ENCODE results near the gene RNF146.

DNA sequence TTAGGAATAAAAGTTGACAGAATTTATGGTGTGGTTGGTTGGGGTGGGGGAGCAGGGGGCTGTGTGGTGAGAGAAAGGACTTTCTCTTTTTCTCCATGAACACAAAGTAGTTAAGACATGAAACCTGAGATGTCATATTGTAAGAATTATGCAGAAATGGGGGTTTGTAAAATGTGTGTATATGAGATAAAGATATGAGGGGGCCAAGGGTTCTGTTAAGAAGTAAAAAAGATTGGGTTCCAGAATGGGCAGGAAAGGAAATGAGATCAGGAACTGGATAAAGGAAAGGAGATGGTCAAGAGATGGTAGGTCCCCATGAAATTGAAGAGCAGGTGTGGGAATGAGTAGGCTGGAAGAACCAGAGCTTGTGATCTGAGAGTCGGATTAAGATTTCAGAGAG lies 9.7 kb downstream of the RNF146 start:
- TF ChIP-seq, protein P1, sequence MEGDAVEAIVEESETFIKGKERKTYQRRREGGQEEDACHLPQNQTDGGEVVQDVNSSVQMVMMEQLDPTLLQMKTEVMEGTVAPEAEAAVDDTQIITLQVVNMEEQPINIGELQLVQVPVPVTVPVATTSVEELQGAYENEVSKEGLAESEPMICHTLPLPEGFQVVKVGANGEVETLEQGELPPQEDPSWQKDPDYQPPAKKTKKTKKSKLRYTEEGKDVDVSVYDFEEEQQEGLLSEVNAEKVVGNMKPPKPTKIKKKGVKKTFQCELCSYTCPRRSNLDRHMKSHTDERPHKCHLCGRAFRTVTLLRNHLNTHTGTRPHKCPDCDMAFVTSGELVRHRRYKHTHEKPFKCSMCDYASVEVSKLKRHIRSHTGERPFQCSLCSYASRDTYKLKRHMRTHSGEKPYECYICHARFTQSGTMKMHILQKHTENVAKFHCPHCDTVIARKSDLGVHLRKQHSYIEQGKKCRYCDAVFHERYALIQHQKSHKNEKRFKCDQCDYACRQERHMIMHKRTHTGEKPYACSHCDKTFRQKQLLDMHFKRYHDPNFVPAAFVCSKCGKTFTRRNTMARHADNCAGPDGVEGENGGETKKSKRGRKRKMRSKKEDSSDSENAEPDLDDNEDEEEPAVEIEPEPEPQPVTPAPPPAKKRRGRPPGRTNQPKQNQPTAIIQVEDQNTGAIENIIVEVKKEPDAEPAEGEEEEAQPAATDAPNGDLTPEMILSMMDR (IDR thresholded peaks at IDR 0.05): no peak
- no peak for TF ChIP-seq POLR2A (IDR thresholded peaks at IDR 0.05)

Measured in heart left ventricle (tissue), 13 donors.